ENCODE measurements around the gene NSUN2.

- no peak for TF ChIP-seq CTCF (IDR thresholded peaks at IDR 0.05; ENCODE audit: low read length)
- TF ChIP-seq EZH2 (optimal IDR thresholded peaks at IDR 0.05; ENCODE audit: low read depth, low read length) = no peak
- TF ChIP-seq EZH2phosphoT487 (IDR thresholded peaks at IDR 0.05; ENCODE audit: low read length) = no peak
Measured at GRCh38 chr5:6678385-6678784, 45.5 kb upstream of the NSUN2 start.
